Muscle layer of colon (tissue), 2 donors: ENCODE measurements around the gene SORCS2.

Experiments
- H3K27ac ChIP-seq: one replicate; pipeline ENCODE4 v1.7.0; 2013; ENCODE audit warnings: low read depth, mild to moderate bottlenecking, low read length, moderate library complexity
- H3K27me3 ChIP-seq, 2 donors: one replicate each; pipeline ENCODE4 v1.7.0; 2013; ENCODE audit warnings: low read length in 2 of 2, mild to moderate bottlenecking in 2 of 2; ENCODE audit not compliant: insufficient read depth in 2 of 2, control insufficient read depth in 1 of 2
- H3K36me3 ChIP-seq: one replicate; pipeline ENCODE4 v1.7.0; 2013; ENCODE audit warnings: mild to moderate bottlenecking, low read length; ENCODE audit not compliant: insufficient read depth
- H3K4me1 ChIP-seq: one replicate; pipeline ENCODE4 v1.7.0; 2013; ENCODE audit warnings: mild to moderate bottlenecking, low read length; ENCODE audit not compliant: insufficient read depth
- H3K4me3 ChIP-seq, 2 donors: one replicate each; pipeline ENCODE4 v1.7.0; 2013; ENCODE audit warnings: low read length in 2 of 2, low read depth in 1 of 2, mild to moderate bottlenecking in 1 of 2, moderate library complexity in 1 of 2
- H3K9ac ChIP-seq: one replicate; pipeline ENCODE4 v1.7.0; 2013; ENCODE audit warnings: low read length
- H3K9me3 ChIP-seq: one replicate; pipeline ENCODE4 v1.7.0; 2013; ENCODE audit warnings: mild to moderate bottlenecking, low read length
- donor health status: abdominal sarcoma.
- donor health status: Adenocarcinoma of cecum.

The SORCS2 gene

GRCh38 chr4:7431696-7432530 is 239.6 kb downstream of the SORCS2 start:
- Histone ChIP-seq H3K4me1 (no peaks in the 10 kb centered on the region), H3K27me3 (no peaks in the 10 kb centered on the region), H3K36me3 (no peaks in the 10 kb centered on the region), H3K9ac (no peak overlapping the region), H3K9me3 (no peaks in the 10 kb centered on the region), H3K27ac (no peak overlapping the region), H3K4me3 (no peak overlapping the region)

GRCh38 chr4:7432531-7433375 is 240.4 kb downstream of the SORCS2 start:
- Histone ChIP-seq H3K4me1 (no peaks in the 10 kb centered on the region), H3K9me3 (no peaks in the 10 kb centered on the region), H3K4me3 (no peak overlapping the region), H3K27me3 (no peaks in the 10 kb centered on the region), H3K9ac (no peak overlapping the region), H3K36me3 (no peaks in the 10 kb centered on the region), H3K27ac (no peak overlapping the region)

GRCh38 chr4:7433376-7434140 is 241.2 kb downstream of the SORCS2 start:
- Histone ChIP-seq H3K9me3 (no peaks in the 10 kb centered on the region), H3K9ac (no peak overlapping the region), H3K36me3 (no peaks in the 10 kb centered on the region), H3K27ac (no peak overlapping the region), H3K27me3 (no peaks in the 10 kb centered on the region), H3K4me1 (no peaks in the 10 kb centered on the region), H3K4me3 (no peak overlapping the region)

- Histone ChIP-seq H3K36me3 (no peaks in the 10 kb centered on the region), H3K4me1 (no peaks in the 10 kb centered on the region), H3K27me3 (no peaks in the 10 kb centered on the region), H3K27ac (no peak overlapping the region), H3K4me3 (no peak overlapping the region), H3K9me3 (peaks cover 3% of the 10 kb centered on the region), H3K9ac (no peak overlapping the region)
Measured at GRCh38 chr4:7434141-7434765, 241.9 kb downstream of the SORCS2 start.

GRCh38 chr4:7434766-7435150 is 242.4 kb downstream of the SORCS2 start, which contains the start of gene PSAPL1:
Gene PSAPL1, minus strand, starts transcription at chr4:7434930. Its CDS starts 51 bp downstream, at chr4:7434879.
- Histone ChIP-seq H3K36me3 (no peaks in the 10 kb centered on the region), H3K9ac (no peak within 1 kb of the TSS), H3K27me3 (no peaks in the 10 kb centered on the region), H3K27ac (no peak within 1 kb of the TSS), H3K4me1 (no peaks in the 10 kb centered on the region), H3K4me3 (no peak within 1 kb of the TSS), H3K9me3 (peaks cover 3% of the 10 kb centered on the region)

GRCh38 chr4:7435471-7436061 is 243.2 kb downstream of the SORCS2 start:
- Histone ChIP-seq H3K9me3 (peaks cover 3% of the 10 kb centered on the region), H3K27me3 (no peaks in the 10 kb centered on the region), H3K4me3 (no peak overlapping the region), H3K4me1 (no peaks in the 10 kb centered on the region), H3K9ac (no peak overlapping the region), H3K36me3 (no peaks in the 10 kb centered on the region), H3K27ac (no peak overlapping the region)

- Histone ChIP-seq H3K36me3 (no peaks in the 10 kb centered on the region), H3K9ac (no peak overlapping the region), H3K27ac (no peak overlapping the region), H3K4me3 (no peak overlapping the region), H3K9me3 (peaks cover 3% of the 10 kb centered on the region), H3K4me1 (no peaks in the 10 kb centered on the region), H3K27me3 (no peaks in the 10 kb centered on the region)
Measured at GRCh38 chr4:7436256-7436655, 243.9 kb downstream of the SORCS2 start.

GRCh38 chr4:7439699-7440098 is 247.4 kb downstream of the SORCS2 start:
- Histone ChIP-seq H3K9me3 (peaks cover 3% of the 10 kb centered on the region), H3K9ac (no peak overlapping the region), H3K4me3 (no peak overlapping the region), H3K27ac (no peak overlapping the region), H3K27me3 (no peaks in the 10 kb centered on the region), H3K4me1 (no peaks in the 10 kb centered on the region), H3K36me3 (no peaks in the 10 kb centered on the region)

- H3K4me1 ChIP-seq = no peaks in the 10 kb centered on the region
- H3K9ac ChIP-seq = no peak overlapping the region
- H3K9me3 ChIP-seq = peaks cover 3% of the 10 kb centered on the region
- H3K4me3 ChIP-seq = no peak overlapping the region
- no peak overlapping the region for H3K27ac ChIP-seq
- no peaks in the 10 kb centered on the region for H3K36me3 ChIP-seq
- no peaks in the 10 kb centered on the region for H3K27me3 ChIP-seq
Measured at GRCh38 chr4:7441201-7441600, 248.9 kb downstream of the SORCS2 start.

- Histone ChIP-seq H3K4me3 (no peak overlapping the region), H3K9me3 (peaks cover 3% of the 10 kb centered on the region), H3K27ac (no peak overlapping the region)
Measured at GRCh38 chr4:7442574-7443162, 250.3 kb downstream of the SORCS2 start.

More at GRCh38 chr4:7442574-7443162, 250.3 kb downstream of the SORCS2 start:
- Histone ChIP-seq H3K4me1 (no peaks in the 10 kb centered on the region), H3K27me3 (no peaks in the 10 kb centered on the region), H3K9ac (no peak overlapping the region), H3K36me3 (no peaks in the 10 kb centered on the region)
